Gastroesophageal sphincter (tissue), 4 donors: ENCODE measurements around the gene C19orf18. TPM values are rescaled to one million over a fixed set of nuclear protein-coding genes. Genes with fewer than 3 reads are reported as not detected.
A peak's percentile ranks its signal among the peaks of the same experiment; 100 is the strongest.
"Not testable (repeated sequence)": the region's sequence is repeated elsewhere in the genome, so short reads cannot be mapped to it uniquely, and the experiment has no call there.

Experiments used
- ATAC-seq: fragments of 150-250 bp; one replicate; pipeline ENCODE4 v1.9.1; 2016; ENCODE audit warnings: mild to moderate bottlenecking, moderate library complexity
- H3K27ac ChIP-seq, 4 donors: fragments of 200-600 bp; sonication (generic) in 3 of 4; 1 replicate in 3 of 4; 2 replicates in 1 of 4; pipeline ENCODE4 v1.5.1; 2016 to 2019
- H3K27me3 ChIP-seq: fragments of 200-600 bp; sonication (generic); one replicate; pipeline ENCODE4 v1.5.1; 2019
- H3K36me3 ChIP-seq, 2 donors: fragments of 200-600 bp; sonication (generic); one replicate each; pipeline ENCODE4 v1.5.1; 2019; ENCODE audit warnings: control low read depth in 1 of 2
- H3K4me1 ChIP-seq, 3 donors: fragments of 200-600 bp; sonication (generic); 1 replicate in 2 of 3; 2 replicates in 1 of 3; pipeline ENCODE4 v1.5.1; 2016 to 2019; ENCODE audit warnings: control low read depth in 2 of 3
- H3K4me3 ChIP-seq, 2 donors: fragments of 200-600 bp; sonication (generic); one replicate each; pipeline ENCODE4 v1.5.1; 2019; ENCODE audit warnings: mild to moderate bottlenecking in 1 of 2, moderate library complexity in 1 of 2
- H3K9me3 ChIP-seq, 3 donors: fragments of 200-600 bp; sonication (generic); one replicate each; pipeline ENCODE4 v1.5.1; 2017 to 2019; ENCODE audit warnings: control low read depth in 2 of 3
- EP300 ChIP-seq: sonication (generic); formaldehyde crosslinking; IDR thresholded peaks from one replicate; pipeline ENCODE4 v1.6.1; 2017; ENCODE audit warnings: antibody characterized with exemption, mild to moderate bottlenecking
- POLR2A ChIP-seq, 2 donors: fragments of 450-650 bp; IDR thresholded peaks; one replicate each; pipeline ENCODE4 v1.6.1; 2017; ENCODE audit warnings: antibody characterized with exemption in 2 of 2, mild to moderate bottlenecking in 2 of 2, moderate library complexity in 1 of 2
- POLR2AphosphoS5 ChIP-seq: sonication (generic); formaldehyde crosslinking; IDR thresholded peaks from one replicate; pipeline ENCODE4 v1.6.1; 2017; ENCODE audit warnings: antibody characterized with exemption
- WGBS, 2 donors: methylation state at CpG; one replicate each; pipeline ENCODE4 v1.1.5; 2018; ENCODE audit warnings: low coverage in 1 of 2; 5-methylcytosine and 5-hydroxymethylcytosine counted together
- total RNA-seq, 4 donors: library from RNA; depleted of rRNA; stranded (reverse); fragments of >200 nt; gene quantifications; one replicate each; pipeline ENCODE4 v1.1.0, GENCODE V29; 2016
- TF ChIP-seq, protein P1 (sequence below), 4 experiments: fragments of 200-600 bp in 2 of 4; fragments of 450-650 bp in 2 of 4; sonication (generic) in 1 of 4; IDR thresholded peaks; one replicate each; pipeline ENCODE4 v1.5.1; 2017 to 2019; ENCODE audit warnings: antibody characterized with exemption in 4 of 4, mild to moderate bottlenecking in 2 of 4, moderate library complexity in 2 of 4

Gene C19orf18
- total RNA-seq, 4 donors from 2014 or later = 4.8 TPM; not detected in 3

DNA sequence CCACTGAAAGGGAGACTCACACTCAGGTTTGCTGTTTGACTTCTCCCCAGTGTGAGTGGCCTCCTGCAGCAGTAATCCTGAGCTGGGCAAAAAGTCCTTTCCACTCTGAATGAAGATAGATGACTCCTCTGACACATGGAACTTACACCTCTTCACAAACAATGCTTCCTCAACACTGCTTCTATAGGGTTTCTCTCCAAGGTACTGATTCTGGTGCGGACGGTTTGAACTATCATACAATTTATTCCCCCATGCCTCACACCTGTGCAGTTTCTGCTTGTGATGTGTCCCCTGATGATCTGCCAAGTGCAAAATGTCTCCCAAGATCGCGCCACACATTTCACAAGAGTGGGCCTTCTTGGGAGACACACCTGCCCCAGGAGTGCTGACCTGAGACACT, 46.7 kb downstream of the C19orf18 start:
- Histone ChIP-seq H3K27ac (no peak overlapping the region), H3K4me1 (no peaks in the 10 kb centered on the region), H3K27me3 (no peaks in the 10 kb centered on the region), H3K9me3 (peaks cover 0 to 91% (median 3%) of the 10 kb centered on the region in 3 donors), H3K4me3 (no peak overlapping the region), H3K36me3 (peaks cover 0 to 93% of the 10 kb centered on the region in 2 donors)
- TF ChIP-seq POLR2AphosphoS5 (no peak), POLR2A (IDR thresholded peaks at IDR 0.05) (no peak), EP300 (no peak)
- TF ChIP-seq, protein P1, sequence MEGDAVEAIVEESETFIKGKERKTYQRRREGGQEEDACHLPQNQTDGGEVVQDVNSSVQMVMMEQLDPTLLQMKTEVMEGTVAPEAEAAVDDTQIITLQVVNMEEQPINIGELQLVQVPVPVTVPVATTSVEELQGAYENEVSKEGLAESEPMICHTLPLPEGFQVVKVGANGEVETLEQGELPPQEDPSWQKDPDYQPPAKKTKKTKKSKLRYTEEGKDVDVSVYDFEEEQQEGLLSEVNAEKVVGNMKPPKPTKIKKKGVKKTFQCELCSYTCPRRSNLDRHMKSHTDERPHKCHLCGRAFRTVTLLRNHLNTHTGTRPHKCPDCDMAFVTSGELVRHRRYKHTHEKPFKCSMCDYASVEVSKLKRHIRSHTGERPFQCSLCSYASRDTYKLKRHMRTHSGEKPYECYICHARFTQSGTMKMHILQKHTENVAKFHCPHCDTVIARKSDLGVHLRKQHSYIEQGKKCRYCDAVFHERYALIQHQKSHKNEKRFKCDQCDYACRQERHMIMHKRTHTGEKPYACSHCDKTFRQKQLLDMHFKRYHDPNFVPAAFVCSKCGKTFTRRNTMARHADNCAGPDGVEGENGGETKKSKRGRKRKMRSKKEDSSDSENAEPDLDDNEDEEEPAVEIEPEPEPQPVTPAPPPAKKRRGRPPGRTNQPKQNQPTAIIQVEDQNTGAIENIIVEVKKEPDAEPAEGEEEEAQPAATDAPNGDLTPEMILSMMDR (IDR thresholded peaks at IDR 0.05) = no peak
- ATAC-seq = no peak
- WGBS, 2 donors = 95 to 100% methylated on average over 2 to 4 of the region's 4 CpGs

DNA sequence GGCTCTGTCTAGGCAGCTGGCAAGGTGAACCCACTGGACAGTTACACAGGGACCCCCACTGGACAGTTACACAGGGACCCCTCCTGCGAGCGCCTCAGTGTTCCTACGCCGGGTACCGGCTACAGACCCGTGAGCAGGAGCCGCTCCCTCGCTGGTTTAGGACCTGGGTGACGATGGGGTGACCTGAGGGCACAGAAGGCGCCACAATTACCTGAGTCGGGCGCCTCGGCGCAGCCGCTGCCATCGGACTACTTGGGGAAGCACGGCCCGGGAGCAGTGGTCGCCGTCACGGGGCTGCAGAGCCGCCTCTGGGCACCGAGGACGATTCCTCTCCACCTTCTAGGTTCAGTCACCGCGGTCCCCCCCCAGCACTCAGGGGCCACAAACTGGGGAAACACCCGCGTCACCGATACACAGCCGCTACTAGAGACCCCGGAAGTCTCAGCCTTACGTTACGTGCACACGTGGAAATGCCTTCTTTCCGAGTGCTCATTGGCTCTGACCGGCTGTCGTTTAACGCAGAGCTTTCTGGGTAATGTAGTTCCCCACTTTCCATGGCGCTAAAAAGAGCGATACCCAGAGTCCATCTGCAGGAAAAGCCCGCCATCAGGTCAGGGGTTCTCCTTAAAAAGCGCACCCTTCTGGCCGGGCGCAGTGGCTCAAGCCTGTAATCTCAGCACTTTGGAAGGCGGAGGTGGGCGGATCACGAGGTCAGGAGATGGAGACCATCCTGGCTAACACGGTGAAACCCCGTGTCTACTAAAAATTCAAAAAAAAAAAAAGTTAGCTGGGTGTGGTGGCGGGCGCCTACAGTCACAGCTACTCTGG, 58.0 kb downstream of the C19orf18 start, which contains the start of gene ZNF417:
TSS of gene ZNF417 (minus strand) at position 425 of the 828 bp plus-strand sequence. CDS start at position 244, 181 bp downstream.
- ATAC-seq = peak; percentile 99
- H3K4me1 ChIP-seq = peaks cover 0 to 17% (median 9%) of the 10 kb centered on the region in 3 donors
- TF ChIP-seq POLR2A (IDR thresholded peaks at IDR 0.05) (peak in 1 of 2 donors; percentile 45), POLR2AphosphoS5 (peak; percentile 69)
- TF ChIP-seq, protein P1 (IDR thresholded peaks at IDR 0.05) = peak in 3 of 4 experiments; percentile 19 to 47 (median 23)
- H3K4me3 ChIP-seq = peak within 1 kb of the TSS; percentile 57 to 85
- H3K36me3 ChIP-seq = peaks cover 0 to 58% of the 10 kb centered on the region in 2 donors
- H3K27ac ChIP-seq = peak within 1 kb of the TSS; percentile 39 to 88 (median 82)
- 0 to 1% methylated on average over 10 to 13 of the region's 51 CpGs for WGBS, 2 donors
- H3K9me3 ChIP-seq = peaks cover 0 to 24% (median 0%) of the 10 kb centered on the region in 3 donors
- not testable (repeated sequence) for H3K27me3 ChIP-seq

DNA sequence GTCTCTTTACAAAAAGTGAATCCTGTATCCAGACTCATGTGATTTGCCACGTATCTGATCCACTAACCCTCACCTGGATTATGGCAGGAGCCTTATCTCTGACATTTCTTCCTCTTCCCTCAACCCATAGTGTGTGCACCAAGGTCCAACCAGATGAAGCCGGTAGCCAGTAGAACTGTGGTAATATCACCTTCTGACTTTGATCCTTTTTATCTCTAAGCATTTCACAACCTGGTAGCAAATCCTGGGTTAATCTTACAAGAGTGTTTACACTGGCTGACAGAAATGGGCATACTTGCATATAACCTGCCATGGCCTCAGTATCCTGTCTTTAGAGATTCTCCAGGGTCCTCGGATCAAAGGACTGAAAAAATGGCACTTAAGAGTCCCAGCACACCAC, 59.8 kb downstream of the C19orf18 start:
- WGBS, 2 donors = 81 to 93% methylated on average over 2 to 3 of the region's 3 CpGs
- Histone ChIP-seq H3K4me1 (peaks cover 0 to 17% (median 9%) of the 10 kb centered on the region in 3 donors), H3K36me3 (peaks cover 0 to 55% of the 10 kb centered on the region in 2 donors), H3K27me3 (no peaks in the 10 kb centered on the region), H3K9me3 (peaks cover 0 to 35% (median 0%) of the 10 kb centered on the region in 3 donors), H3K27ac (no peak overlapping the region), H3K4me3 (no peak overlapping the region)
- TF ChIP-seq, protein P1 (IDR thresholded peaks at IDR 0.05) = no peak
- no peak for ATAC-seq

Other genes starting within 250 kb of the C19orf18 start
- gene ZNF671, start 246.9 kb downstream of the C19orf18 start, total RNA-seq = 10 to 100 TPM in 3 of 4 donors, 1 to 10 TPM in 1; 8.8 to 16.8 (median 11.7) TPM
- gene ZNF776, start 227.7 kb downstream of the C19orf18 start, total RNA-seq = 10 to 100 TPM; 12.1 to 14.9 (median 13.3) TPM
- gene ZNF586, start 204.9 kb downstream of the C19orf18 start, total RNA-seq = 10 to 100 TPM; 12.8 to 20.7 (median 17.1) TPM
- 1 to 10 TPM; 2.7 to 8.7 (median 4.5) TPM for gene ZNF552, start 159.6 kb downstream of the C19orf18 start, total RNA-seq
- gene ZNF587B, start 144.2 kb downstream of the C19orf18 start, total RNA-seq = 10 to 100 TPM in 2 of 4 donors, 1 to 10 TPM in 2; 7.6 to 14.5 (median 10.7) TPM
- 10 to 100 TPM in 3 of 4 donors, 1 to 10 TPM in 1; 9.3 to 47.5 (median 17.6) TPM for gene ZNF587, start 124.7 kb downstream of the C19orf18 start, total RNA-seq
- 10 to 100 TPM in 2 of 4 donors, 1 to 10 TPM in 2; 4.9 to 13.5 (median 9.6) TPM for gene ZNF814, start 85.5 kb downstream of the C19orf18 start, total RNA-seq
- 10 to 100 TPM; 13.9 to 29.3 (median 16.0) TPM for gene ZNF417, start 57.9 kb downstream of the C19orf18 start, total RNA-seq
- gene ZNF418, start 39.1 kb downstream of the C19orf18 start, total RNA-seq = 10 to 100 TPM; 10.4 to 28.5 (median 13.9) TPM
- 1 to 10 TPM; 4.2 to 8.6 (median 5.2) TPM for gene ZNF256, start 26.8 kb downstream of the C19orf18 start, total RNA-seq
- gene ZNF606, start 28.3 kb upstream of the C19orf18 start, total RNA-seq = 10 to 100 TPM in 3 of 4 donors, 1 to 10 TPM in 1; 6.0 to 49.0 (median 18.8) TPM
- not detected for gene ZSCAN1, start 59.5 kb upstream of the C19orf18 start, total RNA-seq
- gene ZNF135, start 84.7 kb upstream of the C19orf18 start, total RNA-seq = 1 to 10 TPM; 5.8 to 9.0 (median 7.5) TPM
- 100 to 1,000 TPM in 3 of 4 donors, 10 to 100 TPM in 1; 82.4 to 144 (median 123) TPM for gene ZSCAN18, start 123.7 kb upstream of the C19orf18 start, total RNA-seq
- 10 to 100 TPM in 2 of 4 donors, 1 to 10 TPM in 2; 8.4 to 14.8 (median 11.7) TPM for gene ZNF329, start 176.3 kb upstream of the C19orf18 start, total RNA-seq
- gene ZNF274, start 208.5 kb upstream of the C19orf18 start, total RNA-seq = 10 to 100 TPM; 17.0 to 23.5 (median 18.6) TPM